Gastrocnemius medialis (tissue), 4 donors: Measurements from ENCODE around the gene SGCA.

ENCODE experiments used
- POLR2A ChIP-seq, 2 donors: fragments of 450-650 bp; IDR thresholded peaks; one replicate each; pipeline ENCODE4 v1.6.1; 2017; ENCODE audit warnings: antibody characterized with exemption in 2 of 2, mild to moderate bottlenecking in 2 of 2, moderate library complexity in 2 of 2
- TF ChIP-seq, protein P1 (sequence below), 5 experiments: fragments of 450-650 bp in 3 of 5; fragments of 200-600 bp in 2 of 5; sonication (generic) in 2 of 5; IDR thresholded peaks in 4 of 5; conservative IDR thresholded peaks in 1 of 5; 1 replicate in 4 of 5; 2 replicates in 1 of 5; pipeline ENCODE4 v1.5.1; 2016 to 2019; ENCODE audit warnings: antibody characterized with exemption in 5 of 5, mild to moderate bottlenecking in 3 of 5, moderate library complexity in 3 of 5

DNA sequence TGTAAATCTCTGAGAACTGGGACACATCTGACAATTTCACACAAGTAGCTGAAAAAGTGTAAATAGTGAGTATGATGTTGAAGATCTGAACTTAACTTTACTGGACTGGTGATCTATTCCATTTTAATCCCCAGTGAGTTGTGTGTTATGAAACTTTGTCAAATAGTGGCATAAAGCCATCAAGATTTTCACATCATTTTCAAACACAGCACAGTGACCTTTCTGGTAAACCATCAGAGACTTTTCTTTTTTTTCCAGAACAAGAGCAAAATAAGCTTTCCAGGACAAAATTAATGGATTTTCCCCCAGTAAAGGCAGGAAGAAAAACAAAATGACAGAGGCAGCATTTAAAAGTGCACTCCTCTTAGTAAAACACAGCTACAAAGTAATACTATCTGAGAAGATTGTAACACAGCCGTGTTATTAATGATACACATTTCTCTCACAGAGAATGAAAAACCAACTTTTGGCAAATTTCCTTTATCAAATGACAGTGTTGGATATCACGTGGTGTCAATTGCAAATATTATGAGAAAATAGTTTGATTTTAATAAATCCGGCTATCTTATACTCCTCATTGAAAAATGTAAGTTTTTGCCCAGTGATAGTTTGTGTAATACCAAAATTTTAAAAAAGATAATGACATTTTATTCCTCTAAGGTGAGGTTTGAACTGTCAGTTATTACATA, 52.4 kb downstream of the SGCA start:
- TF ChIP-seq POLR2A (IDR thresholded peaks at IDR 0.05) = no peak
- TF ChIP-seq, protein P1, sequence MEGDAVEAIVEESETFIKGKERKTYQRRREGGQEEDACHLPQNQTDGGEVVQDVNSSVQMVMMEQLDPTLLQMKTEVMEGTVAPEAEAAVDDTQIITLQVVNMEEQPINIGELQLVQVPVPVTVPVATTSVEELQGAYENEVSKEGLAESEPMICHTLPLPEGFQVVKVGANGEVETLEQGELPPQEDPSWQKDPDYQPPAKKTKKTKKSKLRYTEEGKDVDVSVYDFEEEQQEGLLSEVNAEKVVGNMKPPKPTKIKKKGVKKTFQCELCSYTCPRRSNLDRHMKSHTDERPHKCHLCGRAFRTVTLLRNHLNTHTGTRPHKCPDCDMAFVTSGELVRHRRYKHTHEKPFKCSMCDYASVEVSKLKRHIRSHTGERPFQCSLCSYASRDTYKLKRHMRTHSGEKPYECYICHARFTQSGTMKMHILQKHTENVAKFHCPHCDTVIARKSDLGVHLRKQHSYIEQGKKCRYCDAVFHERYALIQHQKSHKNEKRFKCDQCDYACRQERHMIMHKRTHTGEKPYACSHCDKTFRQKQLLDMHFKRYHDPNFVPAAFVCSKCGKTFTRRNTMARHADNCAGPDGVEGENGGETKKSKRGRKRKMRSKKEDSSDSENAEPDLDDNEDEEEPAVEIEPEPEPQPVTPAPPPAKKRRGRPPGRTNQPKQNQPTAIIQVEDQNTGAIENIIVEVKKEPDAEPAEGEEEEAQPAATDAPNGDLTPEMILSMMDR (IDR thresholded peaks at IDR 0.05 in 4 of 5, conservative IDR thresholded peaks at IDR 0.05 in 1 of 5) = no peak
